Esophagus squamous epithelium (tissue), 5 donors: ENCODE data around the gene IL1RAPL1. TPM values are rescaled to one million over a fixed set of nuclear protein-coding genes. Genes with fewer than 3 reads are reported as not detected.
"Not testable (repeated sequence)": the region's sequence is repeated elsewhere in the genome, so short reads cannot be mapped to it uniquely, and the experiment has no call there.

ENCODE experiments used
- DNase-seq: peaks from one replicate; lab custom pipeline; 2025; lab: John Stamatoyannopoulos, UW
- H3K27ac ChIP-seq, 4 donors: fragments of 200-600 bp; sonication (generic); one replicate each; pipeline ENCODE4 v1.5.1; 2016 to 2019; ENCODE audit warnings: mild to moderate bottlenecking in 1 of 4
- H3K27me3 ChIP-seq, 4 donors: fragments of 200-600 bp; sonication (generic); 1 replicate in 3 of 4; 2 replicates in 1 of 4; pipeline versions ENCODE4 v1.5.1 to v1.6.0; 2017 to 2021; ENCODE audit warnings: antibody characterized with exemption in 1 of 4
- H3K36me3 ChIP-seq, 3 donors: fragments of 200-600 bp; sonication (generic); one replicate each; pipeline ENCODE4 v1.5.1; 2016 to 2019
- H3K4me1 ChIP-seq, 3 donors: fragments of 200-600 bp; sonication (generic); one replicate each; pipeline ENCODE4 v1.5.1; 2017 to 2019
- H3K4me3 ChIP-seq, 4 donors: fragments of 200-600 bp; sonication (generic); 1 replicate in 3 of 4; 2 replicates in 1 of 4; pipeline ENCODE4 v1.5.1; 2016 to 2019; ENCODE audit warnings: mild to moderate bottlenecking in 2 of 4, moderate library complexity in 1 of 4
- H3K9me3 ChIP-seq, 3 donors: fragments of 200-600 bp; sonication (generic); one replicate each; pipeline ENCODE4 v1.5.1; 2016 to 2019
- POLR2A ChIP-seq, 4 donors: fragments of 450-650 bp; IDR thresholded peaks; one replicate each; pipeline ENCODE4 v1.6.1; 2017; ENCODE audit warnings: antibody characterized with exemption in 4 of 4, mild to moderate bottlenecking in 4 of 4, moderate library complexity in 3 of 4
- WGBS, 2 donors: methylation state at CpG; one replicate each; pipeline ENCODE4 v1.1.5; 2018; 5-methylcytosine and 5-hydroxymethylcytosine counted together
- intact Hi-C: fragments of 100-400 bp; cut with DNase I; formaldehyde crosslinking; loops from one replicate; pipeline ENCODE4 v1.15.0; 2022
- total RNA-seq, 4 donors: library from RNA; depleted of rRNA; stranded (reverse); fragments of >200 nt; gene quantifications; one replicate each; pipeline ENCODE4 v1.1.0, GENCODE V29; 2016
- TF ChIP-seq, protein P1 (sequence below), 6 experiments: fragments of 450-650 bp in 4 of 6; fragments of 200-600 bp in 2 of 6; sonication (generic) in 2 of 6; IDR thresholded peaks; one replicate each; pipeline ENCODE4 v1.5.1; 2016 to 2019; ENCODE audit warnings: antibody characterized with exemption in 6 of 6, mild to moderate bottlenecking in 4 of 6, moderate library complexity in 4 of 6
- donor health status: DM: yes; HTN: yes; CAD: no.

Gene IL1RAPL1
- total RNA-seq, 4 donors from 2014 or later, result 0.09 to 0.19 (median 0.13) TPM; not detected in 1

DNA sequence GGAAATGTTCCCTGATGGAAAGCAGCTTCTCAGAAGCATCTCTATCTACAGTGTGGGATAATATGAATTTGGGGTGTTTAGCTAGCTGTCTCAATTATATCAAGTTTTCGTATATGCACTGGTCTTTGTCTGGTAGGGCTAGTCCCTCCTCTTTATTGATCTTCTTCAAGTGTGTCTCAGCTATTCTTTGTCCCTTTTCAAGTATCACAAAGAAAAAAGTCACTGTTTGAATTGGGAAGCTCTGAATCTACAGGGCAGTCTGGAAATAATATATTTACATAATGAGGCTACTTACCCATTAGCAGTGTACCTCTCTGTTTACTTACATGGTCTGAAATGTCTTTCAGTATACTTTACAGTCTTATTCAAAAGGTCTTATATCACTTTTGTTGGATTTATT lies 526.0 kb downstream of the IL1RAPL1 start:
- TF ChIP-seq, protein P1, sequence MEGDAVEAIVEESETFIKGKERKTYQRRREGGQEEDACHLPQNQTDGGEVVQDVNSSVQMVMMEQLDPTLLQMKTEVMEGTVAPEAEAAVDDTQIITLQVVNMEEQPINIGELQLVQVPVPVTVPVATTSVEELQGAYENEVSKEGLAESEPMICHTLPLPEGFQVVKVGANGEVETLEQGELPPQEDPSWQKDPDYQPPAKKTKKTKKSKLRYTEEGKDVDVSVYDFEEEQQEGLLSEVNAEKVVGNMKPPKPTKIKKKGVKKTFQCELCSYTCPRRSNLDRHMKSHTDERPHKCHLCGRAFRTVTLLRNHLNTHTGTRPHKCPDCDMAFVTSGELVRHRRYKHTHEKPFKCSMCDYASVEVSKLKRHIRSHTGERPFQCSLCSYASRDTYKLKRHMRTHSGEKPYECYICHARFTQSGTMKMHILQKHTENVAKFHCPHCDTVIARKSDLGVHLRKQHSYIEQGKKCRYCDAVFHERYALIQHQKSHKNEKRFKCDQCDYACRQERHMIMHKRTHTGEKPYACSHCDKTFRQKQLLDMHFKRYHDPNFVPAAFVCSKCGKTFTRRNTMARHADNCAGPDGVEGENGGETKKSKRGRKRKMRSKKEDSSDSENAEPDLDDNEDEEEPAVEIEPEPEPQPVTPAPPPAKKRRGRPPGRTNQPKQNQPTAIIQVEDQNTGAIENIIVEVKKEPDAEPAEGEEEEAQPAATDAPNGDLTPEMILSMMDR (IDR thresholded peaks at IDR 0.05), result no peak
- no peak for TF ChIP-seq POLR2A (IDR thresholded peaks at IDR 0.05)
- H3K9me3 ChIP-seq, result no peaks in the 10 kb centered on the region
- H3K27me3 ChIP-seq, result no peaks in the 10 kb centered on the region
- no peaks in the 10 kb centered on the region for H3K36me3 ChIP-seq
- H3K27ac ChIP-seq, result no peak overlapping the region
- intact Hi-C loops, result no loop called here
- no peak for DNase-seq
- H3K4me3 ChIP-seq, result no peak overlapping the region
- no peaks in the 10 kb centered on the region for H3K4me1 ChIP-seq
- 57 to 88% methylated on average over 1 of the region's 1 CpG for WGBS, 2 donors

DNA sequence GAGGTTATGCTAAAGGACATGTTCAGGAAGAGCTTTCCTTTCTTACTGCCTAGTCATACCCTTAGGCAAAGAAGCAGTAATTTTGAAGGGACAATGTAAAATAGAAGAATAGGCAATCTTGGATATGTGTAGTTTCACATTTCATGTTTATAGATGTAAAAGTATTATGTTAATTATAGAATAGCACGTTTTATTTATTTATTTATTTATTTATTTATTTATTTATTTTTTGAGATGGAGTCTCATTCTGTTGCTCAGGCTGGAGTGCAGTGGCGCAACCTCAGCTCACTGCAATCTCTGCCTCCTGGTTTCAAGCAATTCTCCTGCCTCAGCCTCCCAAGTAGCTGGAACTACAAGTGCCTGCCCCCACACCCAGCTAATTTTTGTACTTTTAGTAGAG lies 535.6 kb downstream of the IL1RAPL1 start:
- 51 to 58% methylated on average over 2 of the region's 2 CpGs for WGBS, 2 donors
- H3K27me3 ChIP-seq, H3K4me3 ChIP-seq: not testable (repeated sequence)

DNA sequence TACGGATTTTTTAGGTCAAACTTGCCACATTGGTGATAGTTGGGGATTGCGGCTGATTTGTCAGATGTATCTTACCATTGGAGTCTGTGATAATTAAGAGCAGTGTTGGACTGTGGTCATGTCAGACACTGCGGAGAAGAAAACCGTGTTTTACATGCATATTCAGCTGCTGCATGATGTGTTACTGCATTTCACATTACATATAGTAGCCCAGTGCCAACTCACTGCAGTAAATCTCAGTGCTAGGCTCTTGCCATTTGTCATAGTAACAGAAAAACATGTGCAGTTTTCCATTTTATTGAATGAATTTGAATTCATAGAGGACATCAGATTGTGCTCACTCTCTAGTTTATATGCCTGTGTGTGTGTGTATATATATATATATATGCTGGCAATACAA lies 543.7 kb downstream of the IL1RAPL1 start:
- Histone ChIP-seq H3K4me3 (no peak overlapping the region), H3K4me1 (no peaks in the 10 kb centered on the region), H3K9me3 (no peaks in the 10 kb centered on the region), H3K36me3 (no peaks in the 10 kb centered on the region), H3K27me3 (no peaks in the 10 kb centered on the region), H3K27ac (no peak overlapping the region)
- 52 to 61% methylated on average over 4 of the region's 4 CpGs for WGBS, 2 donors
- intact Hi-C loops, result no loop called here
- DNase-seq, result no peak
- TF ChIP-seq, protein P1 (IDR thresholded peaks at IDR 0.05), result no peak
- TF ChIP-seq POLR2A (IDR thresholded peaks at IDR 0.05), result no peak

More for the DNA sequence above, 535.6 kb downstream of the IL1RAPL1 start:
- intact Hi-C loops, H3K9me3 ChIP-seq, H3K27ac ChIP-seq, H3K36me3 ChIP-seq, H3K4me1 ChIP-seq, DNase-seq: not testable (repeated sequence)

DNA sequence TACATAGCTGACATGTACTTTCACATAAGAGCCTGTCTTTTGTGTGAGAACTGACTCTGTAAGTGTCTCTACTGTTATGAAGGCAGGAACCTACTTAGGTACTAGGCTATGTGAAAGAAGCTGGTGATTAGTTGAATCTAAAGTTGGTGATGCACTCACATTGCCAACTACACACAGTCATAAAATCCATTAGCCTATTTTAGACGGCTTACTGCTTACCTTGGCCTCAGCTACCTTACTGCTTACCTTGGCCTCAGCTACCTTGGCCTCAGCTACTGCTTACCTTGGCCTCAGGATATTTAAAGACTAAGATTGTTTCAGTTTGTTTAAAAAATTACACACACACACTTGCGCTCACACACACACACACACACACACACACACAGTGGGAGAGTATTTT lies 549.7 kb downstream of the IL1RAPL1 start:
- Histone ChIP-seq H3K36me3 (no peaks in the 10 kb centered on the region), H3K9me3 (no peaks in the 10 kb centered on the region), H3K27me3 (no peaks in the 10 kb centered on the region), H3K27ac (no peak overlapping the region), H3K4me3 (no peak overlapping the region), H3K4me1 (no peaks in the 10 kb centered on the region)
- TF ChIP-seq POLR2A (IDR thresholded peaks at IDR 0.05), result no peak
- TF ChIP-seq, protein P1 (IDR thresholded peaks at IDR 0.05), result no peak
- DNase-seq, result no peak
- 20 to 69% methylated on average over 1 to 2 of the region's 2 CpGs for WGBS, 2 donors
- intact Hi-C loops, result no loop called here

DNA sequence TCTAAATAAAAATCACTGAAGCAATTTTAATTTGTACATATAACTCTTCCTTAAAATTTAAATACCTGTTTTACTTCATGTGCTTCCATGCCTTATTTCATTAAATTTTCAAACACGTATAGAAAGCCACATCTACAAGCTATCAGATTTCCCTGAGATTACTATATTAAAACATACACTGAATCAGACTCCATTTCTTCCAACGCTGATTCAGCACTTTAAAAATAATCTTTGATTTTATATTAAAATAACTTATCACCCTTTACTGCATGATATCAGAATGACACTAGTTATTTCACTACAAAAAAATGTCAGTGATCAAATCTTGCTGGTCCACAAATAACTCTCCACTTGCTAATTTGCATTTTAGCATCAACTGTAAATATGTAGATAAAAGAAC lies 550.8 kb downstream of the IL1RAPL1 start:
- TF ChIP-seq, protein P1 (IDR thresholded peaks at IDR 0.05), result no peak
- TF ChIP-seq POLR2A (IDR thresholded peaks at IDR 0.05), result no peak
- Histone ChIP-seq H3K9me3 (no peaks in the 10 kb centered on the region), H3K4me3 (no peak overlapping the region), H3K4me1 (no peaks in the 10 kb centered on the region), H3K27ac (no peak overlapping the region), H3K27me3 (no peaks in the 10 kb centered on the region), H3K36me3 (no peaks in the 10 kb centered on the region)
- DNase-seq, result no peak
- 85 to 89% methylated on average over 2 of the region's 2 CpGs for WGBS, 2 donors
- intact Hi-C loops, result no loop called here

DNA sequence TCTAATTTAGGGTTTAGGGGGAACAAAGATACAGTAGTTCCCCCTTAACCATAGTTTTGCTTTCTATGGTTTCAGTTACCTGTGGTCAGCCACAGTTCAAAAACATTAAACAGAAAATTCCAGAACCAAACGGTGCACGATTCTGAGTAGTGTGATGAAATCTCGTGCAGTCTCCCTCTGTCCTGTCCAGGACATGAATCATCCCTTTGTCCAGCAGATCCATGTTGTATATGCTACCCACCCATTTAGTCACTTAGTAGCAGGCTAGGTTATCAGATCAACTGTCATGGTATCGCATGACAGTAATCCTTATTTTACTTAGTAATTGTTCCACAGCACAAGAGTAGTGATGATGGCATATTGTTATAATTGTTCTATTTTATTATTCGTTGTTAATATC lies 556.1 kb downstream of the IL1RAPL1 start:
- Histone ChIP-seq H3K36me3 (no peaks in the 10 kb centered on the region), H3K27me3 (no peaks in the 10 kb centered on the region), H3K27ac (no peak overlapping the region), H3K9me3 (no peaks in the 10 kb centered on the region), H3K4me3 (no peak overlapping the region), H3K4me1 (no peaks in the 10 kb centered on the region)
- intact Hi-C loops, result no loop called here
- no peak for DNase-seq
- WGBS, 2 donors, result 68 to 80% methylated on average over 5 of the region's 5 CpGs
- no peak for TF ChIP-seq POLR2A (IDR thresholded peaks at IDR 0.05)
- TF ChIP-seq, protein P1 (IDR thresholded peaks at IDR 0.05), result no peak
